HG03575 (cell line): ENCODE data around the gene AVP.

Experiments
- ATAC-seq: cut with Tn5 transposase; IDR thresholded peaks from one replicate; pipeline ENCODE4 v1.9.1; 2021; ENCODE audit not compliant: unreplicated experiment, insufficient number of reproducible peaks, low FRiP score; ENCODE audit errors: extremely low read depth

AVP gene

GRCh38 chr20:3037654-3038053, 46.9 kb downstream of the AVP start:
- no peak for ATAC-seq

GRCh38 chr20:3032624-3033023, 51.9 kb downstream of the AVP start:
- ATAC-seq, result no peak
